ENCODE data around the gene SPRYD7.
"Not testable (repeated sequence)": the region's sequence is repeated elsewhere in the genome, so short reads cannot be mapped to it uniquely, and the experiment has no call there.

Gene SPRYD7

DNA sequence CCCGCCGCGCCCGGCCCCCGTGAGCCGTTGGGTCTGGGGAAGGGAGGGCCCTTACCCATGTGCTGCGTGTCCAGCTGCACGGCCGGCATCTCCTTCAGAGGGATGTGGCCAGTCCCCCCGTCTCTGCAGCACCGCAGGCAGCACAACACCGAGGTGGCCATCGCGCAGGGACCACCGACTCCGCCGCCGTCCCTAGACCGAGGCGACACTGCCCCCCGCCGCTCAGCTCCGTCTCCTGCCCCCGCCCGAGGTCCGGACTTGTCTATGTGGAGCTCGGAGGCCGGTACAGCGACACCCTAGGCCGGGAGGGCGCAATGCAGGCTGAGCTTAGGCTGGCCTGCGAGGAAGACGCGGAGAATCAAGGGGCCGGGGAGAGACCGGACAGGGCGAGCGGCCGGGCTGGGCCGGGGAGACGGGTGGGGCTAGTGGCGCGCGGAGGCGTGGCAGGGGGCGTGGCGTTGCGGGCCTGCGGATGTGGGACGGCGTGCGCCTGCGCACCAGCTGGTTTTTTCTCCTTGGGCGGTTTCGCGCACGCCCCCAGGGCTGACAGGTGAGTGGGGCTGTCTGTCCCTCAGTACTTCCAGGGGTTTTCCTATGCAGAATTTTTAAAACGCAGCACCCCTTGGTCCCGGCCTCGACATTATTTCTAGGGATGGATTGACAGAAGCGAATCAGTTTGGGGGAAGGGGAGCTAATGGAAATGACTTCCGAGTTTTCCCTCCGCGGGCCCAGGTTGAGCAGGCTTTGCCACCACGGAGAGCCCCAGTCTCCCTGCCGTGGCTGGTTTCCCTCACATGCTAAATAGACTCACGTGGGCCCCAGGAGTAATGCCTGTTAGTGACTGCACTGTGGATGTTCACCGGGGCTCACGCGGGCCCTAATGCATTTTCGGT, at the start of gene SPRYD7:
TSS of gene SPRYD7 (minus strand) at position 266 of the 893 bp plus-strand sequence. CDS start at position 161, 105 bp downstream.
- peak; percentile 97 for DNase-seq

GRCh38 chr13:49985129-49985528, 49.0 kb upstream of the SPRYD7 start:
- no peak for DNase-seq

GRCh38 chr13:49980266-49980665, 44.1 kb upstream of the SPRYD7 start:
- DNase-seq, result peak; percentile 34

DNA sequence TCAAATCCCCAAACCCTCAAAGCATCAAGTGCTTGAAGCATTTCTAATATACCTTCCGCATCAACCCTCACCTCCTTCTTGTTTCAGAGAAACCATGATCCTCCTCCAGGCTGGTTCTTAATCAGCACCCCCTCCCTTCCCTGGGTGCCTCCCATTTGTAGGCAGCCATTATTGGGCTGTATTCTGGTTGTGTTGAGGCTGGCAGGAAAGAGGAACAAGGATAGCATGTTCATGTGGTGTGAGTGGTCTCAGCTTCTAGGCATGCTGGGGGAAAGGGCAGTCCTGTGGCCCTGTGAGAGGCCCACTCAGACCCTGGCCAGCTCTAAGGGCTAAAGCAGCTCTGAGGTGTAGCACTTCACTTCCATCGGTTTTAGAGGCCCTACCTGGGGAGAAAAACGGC, 41.9 kb upstream of the SPRYD7 start:
- no peak for DNase-seq

DNA sequence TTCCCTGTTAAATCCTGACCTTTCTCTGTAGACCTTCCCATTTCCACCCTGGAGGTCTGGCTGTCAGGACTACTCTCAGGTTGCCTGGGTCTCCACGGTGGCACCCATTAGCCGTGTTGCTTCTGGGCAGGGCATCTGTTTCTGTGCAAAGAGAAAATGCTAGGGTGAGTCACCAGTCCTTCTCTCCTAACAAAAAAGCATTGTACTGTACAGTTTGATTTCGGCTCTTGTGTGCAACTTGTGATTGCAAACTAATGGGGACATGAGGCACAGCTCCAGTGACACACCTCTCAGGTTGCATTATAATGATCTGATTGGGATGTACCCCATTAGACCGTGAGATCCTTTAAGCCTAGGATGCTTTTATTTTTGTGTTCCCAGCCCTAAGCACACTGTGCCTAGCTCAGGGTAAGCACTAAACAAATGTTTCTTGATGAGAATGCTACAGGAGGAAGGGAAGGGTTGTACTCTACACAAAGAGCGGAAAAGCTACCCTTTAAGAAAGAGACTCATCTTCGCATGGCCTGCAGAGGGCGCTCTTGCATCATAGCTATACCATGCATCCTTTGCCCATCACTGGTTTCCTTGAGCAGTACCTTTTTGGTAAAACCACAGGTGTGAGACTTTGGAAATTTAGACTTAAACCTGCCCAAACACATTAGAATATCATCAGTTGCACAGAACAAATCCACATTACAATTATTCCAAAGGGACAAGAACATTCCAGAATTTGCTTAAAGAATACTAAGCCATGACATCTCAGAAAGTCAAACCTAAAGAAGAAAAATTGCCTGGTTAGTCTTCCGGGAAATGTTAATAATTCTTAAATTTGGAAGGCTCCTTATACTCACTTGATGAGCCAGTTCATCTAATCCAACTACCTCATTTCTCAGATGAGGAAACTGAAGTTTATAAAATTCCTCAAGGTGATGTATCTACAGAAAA, 40.4 kb upstream of the SPRYD7 start:
- DNase-seq, result peak; percentile 95

GRCh38 chr13:49975826-49976225, 39.7 kb upstream of the SPRYD7 start:
- no peak for DNase-seq

GRCh38 chr13:49972709-49973108, 36.6 kb upstream of the SPRYD7 start:
- DNase-seq, result no peak

- no peak for DNase-seq
Observed at GRCh38 chr13:49967456-49967855, 31.3 kb upstream of the SPRYD7 start.

DNA sequence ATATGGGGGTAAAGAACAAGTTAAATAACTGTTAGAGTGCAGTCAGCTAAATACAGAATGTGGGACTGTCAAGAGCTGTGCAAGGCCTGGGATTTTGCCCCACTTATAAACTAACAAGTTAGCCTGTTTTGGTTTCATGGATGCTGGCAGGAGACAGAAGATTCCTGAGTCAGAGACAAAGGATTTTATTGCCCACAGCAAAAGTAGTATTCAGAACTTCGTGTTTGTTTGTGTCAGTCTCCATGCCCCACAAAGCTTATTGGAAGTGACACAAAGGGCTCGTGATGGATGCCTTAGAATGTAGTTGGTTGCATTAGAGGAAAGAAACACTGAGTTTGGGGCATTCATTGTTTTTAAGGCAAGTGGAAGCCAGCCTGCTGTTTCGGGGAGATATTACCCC, 22.2 kb upstream of the SPRYD7 start:
- no peak for DNase-seq

- no peak for DNase-seq
Observed at GRCh38 chr13:49956131-49956530, 20.0 kb upstream of the SPRYD7 start.

GRCh38 chr13:49954674-49955455, 18.7 kb upstream of the SPRYD7 start:
- no peak for DNase-seq

GRCh38 chr13:49953560-49953959, 17.4 kb upstream of the SPRYD7 start:
- no peak for DNase-seq

DNA sequence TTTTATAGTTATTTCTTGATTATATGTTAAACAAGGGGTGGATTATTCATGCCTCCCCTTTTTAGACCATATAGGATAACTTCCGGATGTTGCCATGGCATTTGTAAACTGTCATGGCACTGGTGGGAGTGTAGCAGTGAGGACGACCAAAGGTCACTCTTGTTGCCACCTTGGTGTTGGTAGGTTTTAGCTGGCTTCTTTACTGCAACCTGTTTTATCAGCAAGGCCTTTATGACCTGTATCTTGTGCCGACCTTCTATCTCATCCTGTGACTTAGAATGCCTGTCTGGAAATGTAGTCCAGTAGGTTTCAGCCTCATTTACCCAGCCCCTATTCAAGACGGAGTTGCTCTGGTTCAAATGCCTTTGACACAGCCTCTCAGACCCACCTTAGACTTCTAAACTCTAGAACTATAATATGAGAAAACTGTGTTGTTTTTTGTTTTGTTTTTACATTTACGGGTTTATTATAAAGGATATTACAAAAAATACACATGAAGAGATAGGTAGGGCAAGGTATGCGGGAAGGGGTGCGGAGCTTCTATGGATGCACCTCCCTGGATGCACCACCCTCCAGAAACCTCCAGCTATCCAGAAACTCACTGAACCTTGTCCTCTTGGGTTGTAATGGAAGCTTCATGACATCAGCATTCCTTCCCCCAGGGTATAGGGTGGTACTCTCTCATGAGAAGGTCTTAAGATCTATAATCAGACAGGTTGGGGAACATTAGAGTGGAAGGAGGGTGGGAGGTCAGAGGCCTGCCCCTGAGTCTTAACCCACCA, 15.8 kb upstream of the SPRYD7 start:
- DNase-seq, result no peak

GRCh38 chr13:49948777-49949270, 12.7 kb upstream of the SPRYD7 start:
- not testable (repeated sequence) for DNase-seq

DNA sequence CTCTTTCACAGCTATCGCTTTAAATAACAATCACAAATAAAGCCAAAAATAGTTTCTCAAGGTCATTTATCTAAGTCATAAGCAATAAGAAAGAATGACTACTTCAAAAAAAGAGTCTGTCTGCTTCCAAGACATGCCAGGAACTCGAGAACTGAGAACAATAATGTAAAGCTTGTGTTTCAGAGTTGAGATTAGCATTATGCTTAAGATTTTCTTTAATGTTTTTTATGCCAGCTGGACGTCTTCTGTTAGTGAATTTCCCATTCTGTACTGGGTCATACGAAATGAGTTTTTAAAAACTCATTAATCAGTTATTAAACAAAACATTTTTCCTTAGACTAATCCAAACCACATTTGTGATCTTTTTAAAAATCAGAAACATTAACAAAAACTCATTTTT, 3.2 kb upstream of the SPRYD7 start:
- no peak for DNase-seq

GRCh38 chr13:49938921-49939320, 2.8 kb upstream of the SPRYD7 start:
- DNase-seq, result no peak

DNA sequence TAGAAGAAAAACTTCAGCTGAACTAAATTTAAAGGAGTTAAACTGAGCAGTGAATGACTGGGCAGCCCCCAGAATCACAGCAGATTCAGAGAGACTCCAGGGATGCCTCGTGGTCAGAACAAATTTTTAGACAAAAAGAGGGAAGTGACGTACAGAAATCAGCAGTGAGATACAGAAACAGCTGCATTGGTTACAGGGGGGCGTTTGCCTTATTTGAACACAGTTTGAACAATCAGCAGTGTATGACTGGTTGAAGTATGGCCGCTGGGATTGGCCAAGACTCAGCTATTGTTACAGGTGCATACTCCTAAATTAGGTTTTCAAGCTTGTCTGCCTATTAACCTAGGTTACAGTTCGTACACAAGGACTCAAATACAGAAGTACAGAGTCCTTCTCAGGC, 2.2 kb upstream of the SPRYD7 start:
- peak; percentile 32 for DNase-seq

- no peak for DNase-seq
Observed at GRCh38 chr13:49936968-49937273, 781 bp upstream of the SPRYD7 start.

DNA sequence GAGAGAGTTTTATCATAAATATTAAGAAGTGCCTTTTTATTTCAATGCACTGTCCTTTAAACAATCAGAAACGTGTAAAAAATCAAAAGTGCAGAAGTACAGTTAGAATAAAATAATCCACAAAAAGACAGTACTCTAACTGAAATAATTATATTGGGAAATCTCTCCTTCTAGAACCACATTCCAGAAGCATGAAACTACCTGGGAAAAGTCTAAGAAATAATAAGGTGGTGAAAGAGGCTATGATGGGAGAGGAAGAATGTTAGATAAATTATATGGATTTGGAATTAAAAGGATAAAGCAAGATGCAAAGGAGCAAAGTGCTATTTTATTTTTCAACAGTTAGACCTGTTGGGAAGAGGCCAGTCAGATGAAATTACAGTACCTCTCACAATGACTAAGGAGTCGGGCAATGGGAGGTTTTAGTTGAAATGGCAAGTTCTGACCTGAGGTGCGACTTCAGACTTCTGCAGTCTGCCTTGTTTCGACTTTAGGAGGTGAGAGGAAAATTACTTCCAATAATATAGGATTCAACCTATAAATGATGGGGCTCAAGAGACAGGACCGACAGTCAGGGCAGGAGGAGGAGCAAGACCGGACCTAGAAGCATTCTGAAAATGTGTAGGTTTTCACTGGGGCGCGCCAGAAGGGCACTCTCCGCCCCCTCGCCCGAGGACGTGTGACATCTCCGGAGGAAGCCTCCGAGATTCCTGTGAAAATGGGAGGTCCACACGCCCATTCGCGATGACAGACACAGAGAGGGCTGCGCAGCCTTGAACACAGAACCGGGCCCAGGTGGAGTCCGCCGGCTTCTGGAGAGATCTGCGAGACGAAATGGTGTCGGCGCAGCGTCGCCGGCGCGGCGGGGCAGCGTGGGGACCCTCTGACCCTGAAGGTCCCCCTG, 717 bp downstream of the SPRYD7 start:
- peak; percentile 71 for DNase-seq

DNA sequence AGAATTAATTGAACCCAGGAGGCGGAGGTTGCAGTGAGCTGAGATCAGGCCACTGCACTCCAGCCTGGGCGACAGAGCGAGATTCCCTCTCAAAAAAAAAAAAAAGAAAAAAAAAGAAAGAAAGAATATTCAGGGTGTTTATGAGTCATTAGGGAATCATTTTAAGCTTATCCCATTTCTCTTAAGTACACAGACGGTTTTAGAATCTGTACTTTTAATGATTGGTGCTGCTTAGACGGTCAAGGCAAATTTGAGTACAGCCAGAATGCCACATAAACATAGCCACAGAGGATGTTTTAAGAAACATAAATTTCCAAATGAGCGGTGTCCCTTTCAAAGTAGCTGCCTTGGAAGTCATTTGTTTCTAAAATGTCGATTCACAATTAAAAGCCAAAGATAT, 2.6 kb downstream of the SPRYD7 start:
- no peak for DNase-seq

- no peak for DNase-seq
Observed at GRCh38 chr13:49932868-49933267, 3.3 kb downstream of the SPRYD7 start.

All from hematopoietic multipotent progenitor cell treated with erythropoietin and hydrocortisone succinate and interleukin-3 and kit ligand, for 6 days (in vitro differentiated cells).